ENCODE data around the gene PUM2.

PUM2 gene

DNA sequence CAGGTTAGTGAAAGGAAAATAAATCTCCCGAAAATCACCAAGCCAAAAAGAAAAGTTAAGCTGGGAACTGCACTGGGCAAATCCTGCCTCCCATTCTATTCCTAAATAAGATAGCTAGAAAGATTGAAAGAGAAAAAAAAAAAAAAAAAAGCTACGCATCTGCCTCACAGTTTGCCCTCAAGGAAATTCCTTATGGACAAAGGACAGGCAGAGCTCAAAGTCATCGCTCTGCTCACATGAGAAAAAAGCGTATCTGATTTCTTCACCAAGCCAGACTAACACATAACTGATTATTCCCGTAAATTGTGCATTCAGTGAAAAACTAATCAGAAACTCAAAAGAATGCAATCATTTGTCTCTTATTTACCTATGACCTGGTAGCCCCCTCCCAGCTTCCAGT lies 50.0 kb downstream of the PUM2 start:
- no peak for TF ChIP-seq CREB1 (IDR thresholded peaks at IDR 0.05; ENCODE audit: low read depth)
- no peak for TF ChIP-seq FOXM1 (IDR thresholded peaks at IDR 0.05; ENCODE audit: borderline replicate concordance, low read depth)
- TF ChIP-seq EGR1 (IDR thresholded peaks at IDR 0.05), result no peak
- no peak for TF ChIP-seq NFIC (IDR thresholded peaks at IDR 0.05)
- TF ChIP-seq TCF12 (IDR thresholded peaks at IDR 0.05; ENCODE audit: low read depth), result no peak
- TF ChIP-seq, protein P1, sequence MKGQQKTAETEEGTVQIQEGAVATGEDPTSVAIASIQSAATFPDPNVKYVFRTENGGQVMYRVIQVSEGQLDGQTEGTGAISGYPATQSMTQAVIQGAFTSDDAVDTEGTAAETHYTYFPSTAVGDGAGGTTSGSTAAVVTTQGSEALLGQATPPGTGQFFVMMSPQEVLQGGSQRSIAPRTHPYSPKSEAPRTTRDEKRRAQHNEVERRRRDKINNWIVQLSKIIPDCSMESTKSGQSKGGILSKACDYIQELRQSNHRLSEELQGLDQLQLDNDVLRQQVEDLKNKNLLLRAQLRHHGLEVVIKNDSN (IDR thresholded peaks at IDR 0.05), result no peak
- TF ChIP-seq RAD21 (IDR thresholded peaks at IDR 0.05; ENCODE audit: low read depth), result no peak

DNA sequence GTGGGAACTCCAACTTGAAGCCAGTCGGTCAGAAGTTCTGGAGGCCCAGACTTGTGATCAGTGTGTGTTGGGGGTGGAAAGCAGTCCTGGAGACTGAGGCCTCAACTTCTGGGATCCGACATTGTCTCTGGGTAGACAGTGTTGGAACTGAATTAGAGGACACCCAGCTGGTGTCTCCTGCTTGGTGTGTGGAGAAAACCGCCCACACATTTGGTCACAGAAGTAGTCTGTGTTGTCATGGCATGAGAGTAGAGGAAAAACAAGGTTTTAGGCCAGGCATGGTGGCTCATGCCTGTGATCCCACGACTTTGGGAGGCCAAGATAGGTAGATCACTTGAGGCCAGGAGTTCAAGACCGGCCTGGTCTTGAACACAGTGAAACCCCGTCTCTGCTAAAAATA lies 51.5 kb downstream of the PUM2 start:
- no peak for TF ChIP-seq TCF12 (IDR thresholded peaks at IDR 0.05; ENCODE audit: low read depth)
- no peak for TF ChIP-seq RAD21 (IDR thresholded peaks at IDR 0.05; ENCODE audit: low read depth)
- TF ChIP-seq, protein P2, sequence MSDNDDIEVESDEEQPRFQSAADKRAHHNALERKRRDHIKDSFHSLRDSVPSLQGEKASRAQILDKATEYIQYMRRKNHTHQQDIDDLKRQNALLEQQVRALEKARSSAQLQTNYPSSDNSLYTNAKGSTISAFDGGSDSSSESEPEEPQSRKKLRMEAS (IDR thresholded peaks at IDR 0.05), result no peak
- TF ChIP-seq CEBPB (IDR thresholded peaks at IDR 0.05), result no peak
- no peak for TF ChIP-seq TEAD4 (IDR thresholded peaks at IDR 0.05)
- TF ChIP-seq, protein P1 (IDR thresholded peaks at IDR 0.05), result no peak
- TF ChIP-seq FOXM1 (IDR thresholded peaks at IDR 0.05; ENCODE audit: borderline replicate concordance, low read depth), result no peak
- no peak for TF ChIP-seq EP300 (IDR thresholded peaks at IDR 0.05; ENCODE audit: borderline replicate concordance)
- no peak for TF ChIP-seq CREB1 (IDR thresholded peaks at IDR 0.05; ENCODE audit: low read depth)
- no peak for TF ChIP-seq NFIC (IDR thresholded peaks at IDR 0.05)
- TF ChIP-seq ZBTB7A (IDR thresholded peaks at IDR 0.05; ENCODE audit: low read depth), result no peak
- TF ChIP-seq, protein P3, sequence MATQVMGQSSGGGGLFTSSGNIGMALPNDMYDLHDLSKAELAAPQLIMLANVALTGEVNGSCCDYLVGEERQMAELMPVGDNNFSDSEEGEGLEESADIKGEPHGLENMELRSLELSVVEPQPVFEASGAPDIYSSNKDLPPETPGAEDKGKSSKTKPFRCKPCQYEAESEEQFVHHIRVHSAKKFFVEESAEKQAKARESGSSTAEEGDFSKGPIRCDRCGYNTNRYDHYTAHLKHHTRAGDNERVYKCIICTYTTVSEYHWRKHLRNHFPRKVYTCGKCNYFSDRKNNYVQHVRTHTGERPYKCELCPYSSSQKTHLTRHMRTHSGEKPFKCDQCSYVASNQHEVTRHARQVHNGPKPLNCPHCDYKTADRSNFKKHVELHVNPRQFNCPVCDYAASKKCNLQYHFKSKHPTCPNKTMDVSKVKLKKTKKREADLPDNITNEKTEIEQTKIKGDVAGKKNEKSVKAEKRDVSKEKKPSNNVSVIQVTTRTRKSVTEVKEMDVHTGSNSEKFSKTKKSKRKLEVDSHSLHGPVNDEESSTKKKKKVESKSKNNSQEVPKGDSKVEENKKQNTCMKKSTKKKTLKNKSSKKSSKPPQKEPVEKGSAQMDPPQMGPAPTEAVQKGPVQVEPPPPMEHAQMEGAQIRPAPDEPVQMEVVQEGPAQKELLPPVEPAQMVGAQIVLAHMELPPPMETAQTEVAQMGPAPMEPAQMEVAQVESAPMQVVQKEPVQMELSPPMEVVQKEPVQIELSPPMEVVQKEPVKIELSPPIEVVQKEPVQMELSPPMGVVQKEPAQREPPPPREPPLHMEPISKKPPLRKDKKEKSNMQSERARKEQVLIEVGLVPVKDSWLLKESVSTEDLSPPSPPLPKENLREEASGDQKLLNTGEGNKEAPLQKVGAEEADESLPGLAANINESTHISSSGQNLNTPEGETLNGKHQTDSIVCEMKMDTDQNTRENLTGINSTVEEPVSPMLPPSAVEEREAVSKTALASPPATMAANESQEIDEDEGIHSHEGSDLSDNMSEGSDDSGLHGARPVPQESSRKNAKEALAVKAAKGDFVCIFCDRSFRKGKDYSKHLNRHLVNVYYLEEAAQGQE (IDR thresholded peaks at IDR 0.05; ENCODE audit: low read depth), result no peak
- TF ChIP-seq EGR1 (IDR thresholded peaks at IDR 0.05), result no peak
- TF ChIP-seq TAF1 (IDR thresholded peaks at IDR 0.05; ENCODE audit: low read depth), result no peak
- TF ChIP-seq YY1 (IDR thresholded peaks at IDR 0.05; ENCODE audit: low read depth), result no peak

DNA sequence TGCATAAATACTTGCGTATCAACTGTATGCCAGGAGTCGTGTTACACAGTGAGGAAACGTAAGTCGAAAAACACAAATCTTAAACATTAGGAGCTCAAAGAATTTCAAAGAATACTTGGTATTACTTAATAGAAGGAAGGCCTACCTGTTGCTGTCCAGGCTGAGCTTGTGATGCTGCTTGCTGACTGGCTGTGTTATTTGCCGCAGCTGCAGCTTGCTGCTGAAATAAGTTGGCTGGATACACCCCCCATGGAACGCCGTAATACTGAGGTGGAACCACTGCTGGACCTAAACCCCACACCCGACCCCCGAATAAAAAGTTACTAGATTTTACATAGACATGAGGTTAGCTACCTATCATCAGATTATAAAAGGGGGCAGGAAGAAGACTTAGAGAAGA lies 56.4 kb downstream of the PUM2 start:
- TF ChIP-seq NFIC (IDR thresholded peaks at IDR 0.05), result no peak
- TF ChIP-seq EP300 (IDR thresholded peaks at IDR 0.05; ENCODE audit: borderline replicate concordance), result no peak
- no peak for TF ChIP-seq TCF12 (IDR thresholded peaks at IDR 0.05; ENCODE audit: low read depth)
- TF ChIP-seq YY1 (IDR thresholded peaks at IDR 0.05; ENCODE audit: low read depth), result no peak
- TF ChIP-seq EGR1 (IDR thresholded peaks at IDR 0.05), result no peak
- TF ChIP-seq, protein P3 (IDR thresholded peaks at IDR 0.05; ENCODE audit: low read depth), result no peak
- TF ChIP-seq, protein P2 (IDR thresholded peaks at IDR 0.05), result no peak
- TF ChIP-seq FOXM1 (IDR thresholded peaks at IDR 0.05; ENCODE audit: borderline replicate concordance, low read depth), result no peak
- TF ChIP-seq, protein P1 (IDR thresholded peaks at IDR 0.05), result no peak
- TF ChIP-seq ZBTB7A (IDR thresholded peaks at IDR 0.05; ENCODE audit: low read depth), result no peak
- TF ChIP-seq TAF1 (IDR thresholded peaks at IDR 0.05; ENCODE audit: low read depth), result no peak
- no peak for TF ChIP-seq CREB1 (IDR thresholded peaks at IDR 0.05; ENCODE audit: low read depth)
- TF ChIP-seq TEAD4 (IDR thresholded peaks at IDR 0.05), result no peak
- TF ChIP-seq RAD21 (IDR thresholded peaks at IDR 0.05; ENCODE audit: low read depth), result no peak
- no peak for TF ChIP-seq CEBPB (IDR thresholded peaks at IDR 0.05)

DNA sequence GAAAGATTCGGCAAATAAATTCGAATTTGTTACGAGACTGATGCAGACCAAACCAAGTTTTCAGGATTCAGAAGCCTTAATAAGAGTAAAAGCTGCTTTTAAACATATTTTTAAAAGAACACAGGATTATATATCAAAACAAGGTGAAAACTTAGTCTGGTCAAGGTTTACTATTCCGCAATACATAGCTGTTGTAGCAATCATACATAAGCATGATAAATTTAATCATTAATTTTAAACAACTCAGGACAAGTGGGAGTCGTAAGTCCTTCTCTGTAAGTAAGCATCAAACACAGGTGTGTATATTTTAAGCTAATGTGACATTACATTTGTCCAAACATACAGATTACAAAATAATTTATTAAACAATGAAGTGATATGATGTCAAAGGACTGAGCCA lies 57.7 kb downstream of the PUM2 start:
- no peak for TF ChIP-seq TCF12 (IDR thresholded peaks at IDR 0.05; ENCODE audit: low read depth)
- no peak for TF ChIP-seq CEBPB (IDR thresholded peaks at IDR 0.05)
- no peak for TF ChIP-seq TAF1 (IDR thresholded peaks at IDR 0.05; ENCODE audit: low read depth)
- TF ChIP-seq FOXM1 (IDR thresholded peaks at IDR 0.05; ENCODE audit: borderline replicate concordance, low read depth), result no peak
- TF ChIP-seq, protein P3 (IDR thresholded peaks at IDR 0.05; ENCODE audit: low read depth), result no peak
- TF ChIP-seq, protein P1 (IDR thresholded peaks at IDR 0.05), result no peak
- TF ChIP-seq RAD21 (IDR thresholded peaks at IDR 0.05; ENCODE audit: low read depth), result no peak
- no peak for TF ChIP-seq YY1 (IDR thresholded peaks at IDR 0.05; ENCODE audit: low read depth)
